Ishikawa (cell line): Measurements from ENCODE around the gene ZNF469.

ENCODE experiments used
- CEBPB ChIP-seq: IDR thresholded peaks from 2 replicates; pipeline ENCODE4 v1.6.1; 2012
- NFIC ChIP-seq: IDR thresholded peaks from 2 replicates; pipeline ENCODE4 v1.6.1; 2012
- RAD21 ChIP-seq: IDR thresholded peaks from 2 replicates; pipeline ENCODE4 v1.6.1; 2012; ENCODE audit warnings: low read depth
- TAF1 ChIP-seq: IDR thresholded peaks from 2 replicates; pipeline ENCODE4 v1.6.1; 2012; ENCODE audit warnings: low read depth, mild to moderate bottlenecking
- TCF12 ChIP-seq: IDR thresholded peaks from 2 replicates; pipeline ENCODE4 v1.6.1; 2012; ENCODE audit warnings: low read depth
- YY1 ChIP-seq: IDR thresholded peaks from 2 replicates; pipeline ENCODE4 v1.6.1; 2012; ENCODE audit warnings: low read depth
- ZBTB7A ChIP-seq: IDR thresholded peaks from 2 replicates; pipeline ENCODE4 v1.6.1; 2012; ENCODE audit warnings: low read depth
- TF ChIP-seq, protein P1 (sequence below): IDR thresholded peaks from 2 replicates; pipeline ENCODE4 v1.6.1; 2012

DNA sequence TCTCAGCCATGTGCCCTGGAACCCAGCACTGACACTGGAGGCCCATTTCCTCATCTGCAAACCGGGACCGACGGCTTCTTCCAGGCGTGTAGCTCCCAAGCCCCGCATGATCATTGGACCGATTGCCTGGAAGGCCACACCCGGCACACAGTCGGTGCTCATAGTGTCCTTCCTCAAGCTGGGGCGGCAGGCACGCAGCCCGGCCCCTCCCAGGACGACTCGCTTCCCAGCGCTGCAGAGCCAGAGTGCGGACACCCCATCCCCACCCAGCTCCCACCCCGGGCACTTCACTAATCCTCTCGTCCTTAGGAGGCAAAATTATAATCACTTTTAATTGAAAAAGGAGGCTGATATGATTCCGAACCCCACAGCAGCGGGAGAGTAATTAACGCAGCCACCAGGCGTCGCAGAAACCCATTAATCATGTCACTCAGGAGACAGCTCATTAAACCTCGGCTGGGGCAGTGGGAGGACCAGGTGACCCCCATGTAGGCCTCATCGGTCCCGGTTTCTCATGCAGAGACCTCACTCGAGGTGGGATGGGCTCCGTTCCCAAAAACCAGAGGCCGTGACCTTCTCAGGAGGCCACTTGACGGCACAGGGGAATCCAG is 33.1 kb downstream of the ZNF469 start:
- TF ChIP-seq TCF12, result no peak
- TF ChIP-seq, protein P1, sequence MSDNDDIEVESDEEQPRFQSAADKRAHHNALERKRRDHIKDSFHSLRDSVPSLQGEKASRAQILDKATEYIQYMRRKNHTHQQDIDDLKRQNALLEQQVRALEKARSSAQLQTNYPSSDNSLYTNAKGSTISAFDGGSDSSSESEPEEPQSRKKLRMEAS, result no peak
- TF ChIP-seq TAF1, result no peak
- TF ChIP-seq NFIC, result no peak
- TF ChIP-seq ZBTB7A, result no peak
- no peak for TF ChIP-seq YY1
- TF ChIP-seq CEBPB, result no peak
- no peak for TF ChIP-seq RAD21
